Measurements from ENCODE around the gene GPR42. TPM values are rescaled to one million over a fixed set of nuclear protein-coding genes. Genes with fewer than 3 reads are reported as not detected.
"Not testable (repeated sequence)": the region's sequence is repeated elsewhere in the genome, so short reads cannot be mapped to it uniquely, and the experiment has no call there.

Gene GPR42
- polyA plus RNA-seq, 4 donors, result 0.33 TPM; not detected in 3

- DNase-seq (ENCODE audit: low read depth in 4 of 4, low spot score in 3 of 4), result no peak
Observed at GRCh38 chr19:35362261-35363000, 8.4 kb upstream of the GPR42 start.

- DNase-seq (ENCODE audit: low read depth in 4 of 4, low spot score in 3 of 4), result no peak
Observed at GRCh38 chr19:35363001-35363590, 7.8 kb upstream of the GPR42 start.

DNA sequence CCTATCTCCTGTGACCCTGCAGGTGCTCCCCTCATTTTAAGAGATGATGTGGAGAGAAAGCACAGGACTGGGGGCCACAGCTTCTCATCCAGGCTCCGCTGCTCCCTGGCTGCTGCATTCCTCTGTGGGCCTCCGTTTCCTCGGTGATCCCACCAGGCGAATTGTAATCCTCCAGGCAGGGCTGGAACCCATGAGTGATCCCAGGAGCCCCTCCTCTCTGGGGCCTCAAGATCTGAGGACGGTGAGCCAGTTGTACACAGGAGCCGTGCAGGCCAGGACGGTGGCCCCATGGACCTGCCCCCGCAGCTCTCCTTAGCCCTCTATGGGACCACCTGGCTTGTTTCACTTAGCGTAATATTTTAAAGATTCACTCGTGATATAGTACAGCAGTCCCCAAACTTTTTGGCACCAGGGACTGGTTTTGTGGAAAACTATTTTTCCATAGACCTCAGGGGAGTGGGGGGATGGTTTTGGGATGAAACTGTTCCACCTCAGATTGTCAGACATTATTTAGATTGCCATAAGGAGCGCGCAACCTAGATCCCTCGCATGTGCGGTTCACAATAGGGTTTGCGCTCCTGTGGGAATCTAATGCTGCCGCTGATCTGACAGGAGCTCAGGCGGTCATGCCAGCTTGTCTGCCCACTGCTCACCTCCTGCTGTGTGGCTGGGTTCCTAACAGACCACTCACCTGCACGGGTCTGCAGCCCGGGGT is 7.0 kb upstream of the GPR42 start:
- DNase-seq (ENCODE audit: low read depth in 4 of 4, low spot score in 3 of 4), result no peak

DNA sequence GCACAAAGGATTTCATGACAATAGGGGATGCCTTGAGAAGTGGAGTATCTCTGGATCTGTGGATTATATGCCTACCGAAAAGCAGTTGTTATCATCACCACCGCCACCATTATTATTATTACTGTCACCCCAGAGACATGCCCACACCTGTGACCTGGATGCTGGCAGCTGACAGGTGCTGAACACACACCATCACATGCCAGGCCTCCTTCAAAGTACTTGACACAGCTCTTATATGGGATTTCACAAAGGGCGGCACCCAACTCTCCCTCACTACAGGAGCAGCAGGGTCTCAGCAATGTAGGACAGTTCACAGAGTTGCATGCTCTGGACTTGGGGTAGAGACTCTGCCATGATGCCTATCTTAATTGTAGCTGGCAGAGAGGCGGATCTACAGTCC is 5.6 kb upstream of the GPR42 start:
- DNase-seq (ENCODE audit: low read depth in 4 of 4, low spot score in 3 of 4), result no peak

GRCh38 chr19:35368378-35368777 is 2.5 kb upstream of the GPR42 start:
- DNase-seq (ENCODE audit: low read depth in 4 of 4, low spot score in 3 of 4), result no peak

GRCh38 chr19:35369522-35369921 is 1.3 kb upstream of the GPR42 start:
- no peak for DNase-seq (ENCODE audit: low read depth in 4 of 4, low spot score in 3 of 4)

GRCh38 chr19:35373492-35373891 is 2.6 kb downstream of the GPR42 start:
- no peak for DNase-seq (ENCODE audit: low read depth in 4 of 4, low spot score in 3 of 4)

GRCh38 chr19:35374031-35374430 is 3.2 kb downstream of the GPR42 start:
- not testable (repeated sequence) for DNase-seq (ENCODE audit: low read depth in 4 of 4, low spot score in 3 of 4)

DNA sequence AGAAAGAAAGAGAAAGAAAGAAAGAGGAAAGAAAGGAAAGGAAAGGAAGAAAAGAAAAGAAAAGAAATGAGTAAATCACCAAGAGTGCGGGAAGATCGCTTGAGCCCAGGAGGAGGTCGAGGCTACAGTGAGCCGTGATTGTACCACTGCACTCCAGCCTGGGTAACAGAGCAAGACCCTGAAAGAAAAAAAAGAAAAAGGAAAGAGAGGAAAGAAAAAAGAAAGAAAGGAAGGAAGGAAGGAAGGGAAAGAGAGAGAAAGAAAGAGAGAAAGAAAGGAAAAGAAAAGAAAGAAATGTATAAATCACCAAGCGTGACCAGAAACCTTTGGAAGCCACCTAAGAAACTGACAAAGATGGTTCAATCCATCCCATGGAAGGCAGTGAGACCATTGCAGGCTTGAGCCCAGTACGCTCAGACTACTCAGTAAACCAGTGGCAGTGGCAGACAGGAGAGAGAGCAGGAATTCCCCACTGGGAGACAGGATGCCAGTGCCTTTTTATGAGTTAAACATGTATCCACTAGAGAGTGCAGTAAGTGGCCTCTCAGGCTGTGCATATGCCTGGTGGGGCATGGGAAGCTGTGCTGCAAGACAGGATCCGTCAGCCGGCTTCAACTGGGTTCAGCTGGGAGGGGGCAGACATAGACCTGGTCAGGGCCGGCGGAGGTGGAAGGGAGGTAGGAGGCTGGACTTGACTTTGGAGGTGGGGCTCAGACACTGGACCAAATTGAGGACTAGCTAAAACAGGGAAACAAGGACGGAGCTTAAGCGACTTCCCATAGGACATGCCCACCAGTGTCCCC is 4.8 kb downstream of the GPR42 start:
- DNase-seq (ENCODE audit: low read depth in 4 of 4, low spot score in 3 of 4), result no peak

DNA sequence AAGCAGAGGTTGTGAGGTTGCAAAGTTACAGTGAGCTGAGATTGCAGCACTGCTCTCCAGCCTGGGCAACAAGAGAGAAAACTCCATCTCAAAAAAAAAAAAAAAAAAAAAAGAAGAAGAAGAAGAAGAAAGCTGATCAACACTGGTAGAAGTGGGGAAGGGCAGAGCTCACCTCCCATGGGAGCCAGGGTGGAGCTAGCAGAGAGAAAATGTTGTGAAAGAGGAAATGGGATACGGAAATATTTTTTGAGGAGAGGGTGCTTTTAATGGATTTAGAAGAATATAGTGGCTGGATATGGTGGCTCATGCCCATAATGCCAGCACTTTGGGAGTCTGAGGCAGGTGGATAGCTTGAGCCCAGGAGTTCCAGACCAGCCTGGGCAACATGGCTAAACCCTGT is 6.8 kb downstream of the GPR42 start:
- no peak for DNase-seq (ENCODE audit: low read depth in 4 of 4, low spot score in 3 of 4)

GRCh38 chr19:35378356-35378755 is 7.5 kb downstream of the GPR42 start:
- no peak for DNase-seq (ENCODE audit: low read depth in 4 of 4, low spot score in 3 of 4)

- DNase-seq (ENCODE audit: low read depth in 4 of 4, low spot score in 3 of 4), result not testable (repeated sequence)
Observed at GRCh38 chr19:35379545-35379944, 8.7 kb downstream of the GPR42 start.

DNA sequence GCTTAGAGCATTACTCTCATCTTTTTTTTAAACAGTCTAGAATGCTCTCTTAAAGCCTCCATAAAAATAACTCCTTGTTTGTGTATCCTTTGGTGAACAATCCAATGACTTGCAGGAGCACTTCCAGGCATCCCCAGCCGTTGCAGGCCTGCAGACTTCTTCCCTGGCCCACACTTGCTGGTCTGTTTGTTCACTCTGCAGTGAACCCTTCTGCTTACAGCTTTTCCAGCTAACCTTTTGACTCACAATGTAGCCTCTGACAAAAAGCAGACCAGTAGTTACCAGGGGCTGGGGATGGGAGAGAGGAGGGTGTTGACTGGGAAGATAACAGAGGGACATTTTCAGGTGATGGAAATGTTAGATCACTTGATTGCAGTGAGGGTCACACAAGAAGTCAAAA is 9.1 kb downstream of the GPR42 start:
- no peak for DNase-seq (ENCODE audit: low read depth in 4 of 4, low spot score in 3 of 4)

DNA sequence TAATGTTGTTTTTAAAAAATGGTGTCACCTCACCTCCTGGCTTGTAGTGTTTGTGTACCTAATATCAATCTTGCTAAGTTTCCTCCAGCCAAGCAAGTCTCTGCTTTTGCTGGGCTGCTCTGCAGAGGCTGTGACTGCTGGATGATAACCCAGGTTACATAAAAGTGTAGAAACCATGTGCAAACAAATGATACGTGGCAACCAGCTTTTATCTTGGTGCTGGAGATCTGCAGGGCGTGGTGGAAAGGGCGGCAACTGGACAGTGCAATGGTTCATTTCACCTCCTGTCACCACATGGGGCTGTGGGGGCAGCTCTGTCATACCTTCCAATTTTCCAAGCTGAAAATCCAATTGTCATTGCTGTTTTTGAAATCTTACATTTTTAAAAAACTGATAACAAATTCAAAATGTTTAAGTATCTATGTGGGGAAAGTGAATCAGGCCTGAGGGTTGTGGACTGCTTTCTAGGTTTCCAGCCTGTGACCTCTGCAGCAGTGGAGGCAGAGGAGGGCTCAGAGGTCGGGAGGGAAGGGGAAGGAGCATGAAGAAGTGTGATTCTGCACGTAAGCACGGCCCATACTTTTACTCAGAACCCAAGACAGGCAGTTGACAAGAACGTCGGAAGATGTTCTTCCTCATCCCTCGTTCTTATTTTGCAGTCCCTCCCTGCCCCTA is 9.7 kb downstream of the GPR42 start:
- no peak for DNase-seq (ENCODE audit: low read depth in 4 of 4, low spot score in 3 of 4)

- DNase-seq (ENCODE audit: low read depth in 4 of 4, low spot score in 3 of 4), result no peak
Observed at GRCh38 chr19:35381318-35381717, 10.4 kb downstream of the GPR42 start.

GRCh38 chr19:35381926-35382325 is 11.1 kb downstream of the GPR42 start:
- no peak for DNase-seq (ENCODE audit: low read depth in 4 of 4, low spot score in 3 of 4)

DNA sequence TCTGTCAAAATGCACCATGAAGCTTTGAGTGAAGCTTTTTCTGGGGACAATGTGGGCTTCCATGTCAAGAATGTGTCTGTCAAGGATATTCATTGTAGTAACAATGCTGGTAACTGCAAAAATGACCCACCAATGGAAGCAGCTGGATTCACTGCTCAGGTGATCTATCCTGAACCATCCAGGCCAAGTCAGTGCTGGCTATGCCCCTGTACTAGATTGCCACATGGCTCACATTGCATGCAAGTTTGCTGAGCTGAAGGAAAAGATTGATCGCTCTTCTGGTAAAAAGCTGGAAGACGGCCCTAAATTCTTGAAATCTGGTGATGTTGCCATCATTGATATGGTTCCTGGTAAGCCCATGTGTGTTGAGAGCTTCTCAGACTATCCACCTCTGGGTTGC is 12.7 kb downstream of the GPR42 start:
- DNase-seq (ENCODE audit: low read depth in 4 of 4, low spot score in 3 of 4), result no peak

- DNase-seq (ENCODE audit: low read depth in 4 of 4, low spot score in 3 of 4), result no peak
Observed at GRCh38 chr19:35388277-35389054, 17.6 kb downstream of the GPR42 start.

DNA sequence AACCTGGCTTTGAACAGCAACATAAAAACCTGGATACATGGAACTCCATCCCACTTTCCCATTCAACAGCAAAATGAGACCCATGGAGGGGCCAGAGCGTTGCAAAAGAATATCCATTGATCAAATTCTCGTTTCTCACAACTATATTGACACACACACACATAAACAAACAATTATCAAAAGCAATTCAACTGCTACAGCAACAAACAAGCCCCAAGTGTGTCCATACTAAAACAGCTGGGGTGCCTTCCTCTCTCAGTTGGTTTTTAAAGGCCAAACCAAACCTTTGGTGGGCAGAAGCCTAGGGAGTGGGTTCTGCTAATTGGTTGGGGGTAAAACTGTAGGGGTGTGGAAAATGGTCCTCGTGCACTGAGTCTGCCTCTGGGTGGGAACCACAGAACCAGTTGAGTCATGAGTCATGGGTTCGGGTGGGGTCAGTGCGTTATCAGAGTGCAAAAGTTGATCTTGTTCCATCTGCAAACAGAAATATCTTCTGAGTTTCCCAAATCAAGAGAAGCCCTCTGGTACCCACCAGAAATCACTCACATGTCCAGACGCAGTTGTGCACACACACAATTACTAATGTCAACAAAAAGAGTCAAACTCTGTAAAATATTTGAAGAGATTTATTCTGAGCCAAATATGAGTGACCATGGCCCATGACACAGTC is 18.5 kb downstream of the GPR42 start:
- DNase-seq (ENCODE audit: low read depth in 4 of 4, low spot score in 3 of 4), result no peak

Data from left renal pelvis (tissue), 4 donors.